ENCODE data around the gene CNOT1.

- no peak for TF ChIP-seq POLR2AphosphoS5 (IDR thresholded peaks at IDR 0.05)
- no peak for TF ChIP-seq CTCF (IDR thresholded peaks at IDR 0.05; ENCODE audit: poor library complexity, severe bottlenecking)
- no peak for TF ChIP-seq TAF1 (IDR thresholded peaks at IDR 0.05; ENCODE audit: low read depth)
- no peak for TF ChIP-seq RAD21 (conservative IDR thresholded peaks at IDR 0.05)
- TF ChIP-seq EZH2 (IDR thresholded peaks at IDR 0.05; ENCODE audit: borderline replicate concordance, insufficient read depth, low read length, poor library complexity, severe bottlenecking) = no peak
- TF ChIP-seq EP300 (conservative IDR thresholded peaks at IDR 0.05; ENCODE audit: poor library complexity, severe bottlenecking) = no peak
- TF ChIP-seq MXI1 (conservative IDR thresholded peaks at IDR 0.05; ENCODE audit: poor library complexity, severe bottlenecking) = no peak
Measured at GRCh38 chr16:58481226-58481869, 148.3 kb downstream of the CNOT1 start.
